HG02798 (cell line): ENCODE data around the gene GPR158.

Source experiments
- ATAC-seq: cut with Tn5 transposase; IDR thresholded peaks from one replicate; pipeline ENCODE4 v1.9.1; 2021; ENCODE audit warnings: mild to moderate bottlenecking; ENCODE audit not compliant: unreplicated experiment, poor library complexity

The GPR158 gene

DNA sequence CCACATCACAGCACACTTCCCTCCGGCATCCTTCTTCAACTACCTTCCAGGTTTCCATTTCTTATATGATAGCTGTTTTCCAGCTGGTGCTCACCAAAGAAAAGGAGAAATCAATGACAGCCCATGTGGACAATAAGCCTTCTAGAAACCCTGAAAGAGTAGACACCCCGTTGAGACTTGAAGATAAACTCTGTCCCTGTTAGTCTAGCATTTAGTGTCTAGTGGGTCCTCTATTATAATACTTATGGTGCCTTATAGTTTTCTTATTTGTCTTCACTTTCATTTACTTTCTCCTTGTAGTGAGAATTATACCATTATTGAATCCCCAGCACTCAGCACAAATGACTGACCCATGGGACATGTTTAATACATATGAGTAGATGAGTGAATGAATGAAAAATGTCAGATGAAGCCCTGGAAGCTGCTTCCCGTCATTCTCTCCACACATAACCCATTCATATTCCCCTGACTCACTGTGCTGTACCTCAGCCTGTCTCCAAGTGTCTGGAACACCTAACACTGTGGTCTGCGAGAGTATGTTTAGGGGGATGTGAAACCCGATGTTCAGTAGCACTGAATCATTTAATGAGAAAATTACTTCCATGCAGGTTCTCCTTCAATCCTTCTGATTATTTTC is 377.6 kb downstream of the GPR158 start:
- no peak for ATAC-seq

DNA sequence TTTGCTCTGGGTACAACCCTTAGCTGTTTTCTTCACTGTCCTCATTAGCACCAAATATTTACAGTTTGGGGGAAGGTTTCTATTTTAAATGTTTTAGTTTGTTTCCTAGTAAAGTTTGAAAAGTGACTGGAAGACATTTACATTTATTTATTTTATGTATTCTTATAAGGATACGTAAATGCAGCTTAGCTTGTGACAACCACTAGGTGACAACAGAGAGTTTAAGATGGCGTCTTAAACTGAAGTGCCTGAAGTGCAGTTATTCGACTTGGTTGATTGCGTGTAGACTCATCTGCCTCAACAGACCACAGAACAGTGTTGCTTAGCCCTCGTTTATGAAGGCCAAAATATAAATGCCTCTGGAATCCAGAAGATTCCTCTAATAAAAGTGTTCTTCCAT is 381.1 kb downstream of the GPR158 start:
- no peak for ATAC-seq

DNA sequence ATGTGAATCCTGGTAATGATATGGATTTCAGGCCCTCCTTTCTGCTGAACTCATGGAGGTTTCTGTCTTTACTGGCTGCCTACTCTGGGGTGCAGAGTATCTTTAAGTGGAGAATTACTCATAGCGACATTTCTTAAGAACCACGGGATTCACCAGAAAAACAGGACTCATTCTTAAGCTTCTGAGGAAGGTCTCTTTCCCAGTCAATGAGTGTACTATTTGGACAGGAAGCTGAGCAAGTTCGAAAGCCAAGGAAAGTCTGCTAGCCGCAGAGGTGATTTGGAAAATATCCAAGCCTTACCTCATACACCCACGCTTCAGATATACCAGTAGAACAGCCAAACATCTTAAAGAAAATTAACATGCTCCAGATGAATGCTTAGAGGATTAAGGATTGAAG is 381.7 kb downstream of the GPR158 start:
- no peak for ATAC-seq

DNA sequence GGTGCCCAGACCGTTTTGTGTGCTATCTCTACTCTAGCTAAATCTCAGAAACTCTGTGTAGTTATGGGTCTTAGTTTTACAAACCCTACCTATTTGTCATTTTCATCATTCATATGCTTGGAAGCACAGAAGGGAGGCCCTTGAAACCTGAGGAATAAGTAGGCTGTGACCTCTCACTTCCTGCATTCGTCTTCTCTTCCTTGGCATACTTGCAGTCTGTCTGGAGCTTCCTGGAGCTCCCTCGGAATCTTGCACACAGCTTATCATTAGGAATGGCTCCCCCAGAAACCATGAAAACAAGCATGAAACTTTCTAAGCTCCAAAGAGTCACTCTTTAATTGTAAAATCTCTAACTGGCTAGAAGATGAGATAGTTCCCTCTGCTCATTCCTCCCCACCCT is 382.3 kb downstream of the GPR158 start:
- ATAC-seq = no peak

DNA sequence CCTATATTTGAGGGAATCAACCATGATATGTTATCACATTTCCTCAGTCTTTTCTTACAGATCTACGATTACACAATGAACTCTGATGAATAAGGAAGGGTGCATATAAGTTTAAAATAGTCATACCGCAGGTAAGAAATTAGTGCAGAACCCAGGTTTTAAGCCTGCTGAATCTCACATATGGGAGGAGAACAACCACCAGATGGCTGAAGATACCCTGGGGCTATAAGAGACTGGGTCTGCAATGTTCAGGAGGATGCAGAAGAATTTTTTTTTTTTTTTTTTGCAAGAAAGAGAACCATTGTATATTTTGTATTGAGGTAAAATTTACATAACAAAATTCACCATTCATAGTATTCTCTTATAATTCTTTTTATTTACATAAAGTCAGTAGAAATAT is 387.0 kb downstream of the GPR158 start:
- ATAC-seq = no peak

DNA sequence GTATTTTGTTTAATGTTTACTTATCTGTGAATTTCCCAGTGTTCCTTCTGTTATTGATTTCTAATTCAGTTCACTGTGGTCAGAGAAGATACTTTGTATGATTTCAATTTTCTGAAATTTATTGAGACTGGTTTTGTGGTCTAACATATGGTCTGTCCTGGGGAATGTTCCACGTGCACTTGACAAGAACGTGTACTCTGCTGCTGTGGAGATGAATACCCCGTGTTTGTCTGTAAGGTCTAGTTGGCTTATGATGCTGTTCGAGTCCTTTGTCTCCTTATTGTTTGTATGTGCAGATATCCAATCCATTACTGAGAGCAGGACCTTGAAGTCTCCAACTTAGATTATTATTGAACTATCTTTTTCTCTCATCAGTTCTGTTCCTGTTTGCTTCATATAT is 387.7 kb downstream of the GPR158 start:
- ATAC-seq = no peak

DNA sequence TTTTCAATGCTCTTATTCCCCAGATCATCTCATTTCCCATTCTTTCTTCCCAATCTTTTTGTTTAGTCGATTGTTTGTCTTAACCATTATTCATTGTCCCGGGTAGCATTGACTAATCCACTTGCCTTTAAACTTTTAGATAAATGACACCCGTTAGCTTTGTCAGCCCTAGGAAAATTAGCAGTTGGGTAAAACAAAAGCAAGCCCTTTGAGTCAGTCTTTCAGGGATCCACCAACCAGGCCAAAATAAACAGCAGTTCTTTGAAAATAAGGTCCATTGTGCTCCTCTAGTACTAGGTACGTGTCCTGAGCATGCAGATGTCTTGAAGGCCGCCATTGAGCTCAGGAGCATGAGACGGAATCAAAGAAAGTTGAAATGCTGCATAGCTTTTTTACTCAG is 389.6 kb downstream of the GPR158 start:
- ATAC-seq = no peak

DNA sequence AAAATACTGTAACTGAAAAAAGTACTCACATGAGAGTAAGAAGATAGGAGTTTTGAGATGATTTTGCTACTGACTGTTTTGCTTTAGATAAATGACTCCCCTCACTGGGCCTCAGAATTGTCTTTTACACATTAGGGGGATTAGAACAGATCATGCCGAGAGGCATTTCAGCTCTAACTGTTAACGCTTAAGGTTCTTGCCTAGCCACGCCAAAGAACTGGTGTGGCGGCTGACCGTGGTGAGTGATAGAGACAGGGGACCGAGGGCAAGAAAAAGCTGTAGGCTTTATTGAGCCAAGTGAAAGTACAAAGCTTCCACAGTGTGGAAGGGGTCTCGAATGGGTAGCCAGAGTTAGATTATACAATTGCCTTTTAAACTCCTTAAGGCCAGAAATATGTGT is 390.8 kb downstream of the GPR158 start:
- no peak for ATAC-seq

DNA sequence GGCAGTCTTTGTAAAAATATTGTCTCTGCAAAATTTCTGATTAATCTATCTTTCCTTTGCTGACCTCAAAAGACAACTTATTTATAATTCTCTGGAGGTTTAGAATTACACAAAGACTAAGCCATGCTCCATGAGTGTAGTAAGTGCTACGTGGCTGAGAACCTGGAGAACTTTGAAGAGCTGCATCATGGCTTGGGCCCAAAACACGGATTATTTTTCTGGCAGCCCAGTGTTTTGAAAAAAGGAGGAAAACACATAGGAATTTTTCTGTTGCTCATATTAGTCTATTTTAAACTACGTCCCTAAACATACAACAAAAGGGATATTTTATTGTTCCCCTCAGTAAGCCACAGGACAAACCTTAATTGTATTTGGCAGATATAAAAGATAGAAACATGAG is 398.5 kb downstream of the GPR158 start:
- no peak for ATAC-seq

DNA sequence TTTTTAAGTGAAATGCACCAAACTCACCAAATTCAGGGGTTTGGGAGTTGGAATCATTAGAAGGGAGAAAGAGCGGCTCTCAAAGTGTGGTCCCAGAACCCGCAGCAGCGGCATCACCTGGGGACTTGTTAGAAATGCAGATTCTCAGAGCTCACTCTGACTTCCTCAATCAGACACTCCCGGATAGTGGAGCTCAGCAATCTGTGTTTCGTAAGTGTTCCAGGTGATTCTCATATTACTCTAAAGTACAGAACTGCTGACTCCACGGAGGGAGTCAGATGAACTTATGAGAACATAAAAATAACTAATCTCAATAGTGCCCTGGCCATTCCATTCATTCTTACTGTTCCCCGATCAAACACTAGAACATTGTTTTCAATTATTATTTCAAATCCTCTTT is 400.5 kb downstream of the GPR158 start:
- no peak for ATAC-seq

DNA sequence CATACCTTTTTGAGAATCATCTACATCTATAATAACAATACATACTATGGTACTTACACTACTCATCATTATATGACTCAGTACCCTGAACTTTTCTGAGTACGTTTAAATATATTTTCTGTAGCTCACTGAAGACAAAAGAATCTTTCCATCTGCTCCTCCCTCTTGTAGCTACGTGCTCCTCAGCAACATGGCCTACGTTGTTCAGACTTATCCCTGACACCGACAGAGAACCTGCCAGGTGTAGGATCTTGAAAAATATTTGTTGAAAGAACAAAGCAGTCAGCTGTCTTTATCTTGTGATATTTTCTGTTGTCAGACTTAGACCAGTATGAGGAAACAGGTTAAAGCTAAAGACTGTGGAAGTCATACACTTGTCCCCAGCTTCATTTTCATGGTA is 403.3 kb downstream of the GPR158 start:
- ATAC-seq = no peak

DNA sequence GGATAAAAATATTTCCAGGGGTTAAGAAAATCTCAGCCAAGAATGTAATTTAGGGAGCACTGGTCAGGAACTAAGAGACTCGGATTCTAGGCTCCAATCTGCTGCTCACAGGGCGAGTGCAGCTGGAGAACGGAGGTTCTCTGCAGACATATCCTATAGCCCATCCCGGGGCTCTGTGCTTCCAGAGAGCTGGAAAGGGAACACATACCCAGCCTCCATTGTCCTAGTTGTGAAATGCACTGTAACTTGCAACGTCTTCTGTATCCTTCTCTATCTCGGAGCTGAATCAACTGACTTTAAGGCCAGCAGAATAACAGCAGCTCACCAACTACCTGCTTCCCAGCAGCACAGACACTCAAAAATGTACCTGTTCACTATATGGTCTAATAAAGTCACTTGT is 408.2 kb downstream of the GPR158 start:
- ATAC-seq = no peak

DNA sequence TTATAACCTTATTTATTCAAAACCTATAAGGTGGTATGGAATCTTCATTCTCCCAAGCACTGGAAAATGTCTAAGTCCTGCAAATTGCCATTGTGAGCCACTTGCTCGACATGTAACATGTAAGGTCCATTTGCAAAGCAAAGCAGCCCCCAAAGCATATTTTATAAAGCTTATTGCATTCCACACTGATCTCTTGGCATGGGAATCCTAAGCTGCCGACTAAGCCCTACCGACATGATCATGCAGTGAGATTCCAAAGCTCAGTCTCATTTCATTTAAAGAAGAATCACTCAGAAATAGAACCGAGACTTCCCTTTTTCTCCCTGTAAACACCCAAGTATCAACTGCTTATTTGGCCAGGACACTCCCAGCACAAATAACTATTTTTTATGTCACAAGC is 425.9 kb downstream of the GPR158 start:
- ATAC-seq = no peak

DNA sequence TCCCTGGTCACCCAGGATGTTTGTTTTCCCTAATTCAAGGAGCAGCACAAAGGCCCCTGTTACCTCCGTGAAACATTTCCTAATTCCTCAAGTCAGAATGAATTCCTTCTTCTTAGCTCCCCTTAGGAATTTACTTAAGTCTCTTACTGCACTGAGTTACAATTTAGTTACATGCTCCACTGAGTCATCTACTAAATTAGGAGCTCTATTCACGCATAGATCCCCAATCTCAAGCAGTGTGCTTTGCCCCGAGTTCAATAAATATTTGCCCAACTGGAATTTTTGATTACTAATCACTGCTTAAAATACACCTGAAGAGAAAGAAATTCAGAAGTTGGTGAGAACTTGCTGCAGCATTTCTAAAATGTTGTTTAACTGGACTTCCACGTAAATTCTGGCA is 429.8 kb downstream of the GPR158 start:
- no peak for ATAC-seq

DNA sequence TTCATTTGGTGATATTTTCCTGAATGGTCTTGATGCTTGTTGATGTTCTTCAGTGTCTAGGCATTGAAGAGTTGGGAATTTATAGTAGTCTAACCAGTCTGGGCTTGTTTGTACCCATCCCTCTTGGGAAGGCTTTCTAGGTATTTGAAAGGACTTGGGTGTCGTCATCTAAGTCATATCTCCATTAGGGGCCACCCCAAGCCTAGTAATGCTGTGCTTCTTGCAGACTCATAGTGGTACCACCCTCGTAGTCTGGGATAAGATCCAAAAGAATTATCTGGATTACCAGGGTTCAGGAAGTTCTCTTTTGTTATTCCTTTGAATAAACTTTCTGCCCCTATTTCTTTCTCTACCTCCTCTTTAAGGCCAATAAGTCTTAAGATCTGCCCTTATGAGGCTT is 439.9 kb downstream of the GPR158 start:
- no peak for ATAC-seq

DNA sequence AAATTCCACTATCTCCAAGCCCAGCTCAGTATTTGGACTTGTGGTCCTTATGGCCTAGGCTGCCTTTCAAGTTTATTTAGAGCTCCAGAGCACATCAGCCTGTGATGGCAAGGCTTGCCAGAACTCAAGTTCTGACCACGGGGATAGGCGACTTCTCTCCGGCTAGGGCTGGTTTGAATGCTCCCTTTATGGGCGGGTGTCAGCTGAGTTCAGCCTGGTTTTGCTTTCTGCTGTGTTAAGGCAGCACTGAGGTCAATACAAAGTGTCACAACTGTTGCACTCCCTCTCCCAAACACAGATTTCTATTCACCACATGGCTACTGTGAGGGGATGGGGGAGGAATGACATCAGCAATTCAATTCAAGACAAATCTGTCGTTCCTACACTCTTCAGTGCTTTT is 441.1 kb downstream of the GPR158 start:
- ATAC-seq = no peak

DNA sequence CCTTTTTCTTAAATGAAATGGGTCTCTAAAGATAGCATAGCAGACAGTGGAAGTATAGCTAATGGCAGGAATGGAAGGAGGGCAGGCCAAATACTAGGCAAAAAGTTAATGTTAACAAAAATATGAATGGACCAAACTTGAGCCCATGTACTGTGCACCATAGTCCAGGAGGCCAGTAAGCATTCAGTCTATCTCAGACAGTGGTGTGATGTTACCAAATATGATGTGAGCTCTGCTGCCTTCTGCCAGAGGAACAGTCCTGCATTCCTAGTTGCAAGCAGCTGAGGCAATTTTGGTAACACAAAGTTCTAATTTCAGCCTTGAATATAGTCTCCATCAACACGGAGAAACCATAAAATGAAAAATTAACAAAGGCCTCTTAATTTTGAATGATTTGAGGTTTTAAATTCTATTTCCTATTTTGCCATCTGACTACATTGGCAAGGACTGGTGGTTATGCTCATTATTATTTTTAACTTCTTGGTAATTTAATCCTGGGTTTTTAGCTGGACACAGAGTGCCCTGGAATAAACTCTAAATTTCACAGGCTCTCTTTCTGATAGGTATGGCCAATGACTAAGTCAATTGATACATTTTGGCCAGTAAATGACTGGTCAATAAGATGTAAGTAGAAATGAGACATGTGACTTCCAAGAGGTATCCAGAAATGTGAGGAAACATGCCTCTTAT is 442.2 kb downstream of the GPR158 start:
- no peak for ATAC-seq

DNA sequence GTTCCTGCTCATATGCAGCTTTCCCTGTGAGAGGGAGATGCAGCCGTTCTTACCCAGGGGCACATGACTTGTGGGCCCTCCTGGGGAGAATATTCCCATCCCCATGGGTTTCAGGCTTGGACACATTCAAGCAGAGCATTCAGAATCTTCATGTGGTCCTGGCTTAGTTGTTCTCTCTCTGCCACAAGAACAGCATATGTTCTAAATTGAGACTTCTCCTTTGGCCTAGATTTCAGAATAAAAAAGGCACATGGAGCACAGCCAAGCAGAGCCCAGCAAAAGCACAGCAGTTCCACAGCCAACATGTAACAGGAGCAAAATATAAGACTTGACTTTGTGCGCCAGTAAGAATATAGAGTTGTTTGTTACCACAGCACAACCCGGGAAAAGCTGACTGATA is 452.8 kb downstream of the GPR158 start:
- ATAC-seq = no peak

DNA sequence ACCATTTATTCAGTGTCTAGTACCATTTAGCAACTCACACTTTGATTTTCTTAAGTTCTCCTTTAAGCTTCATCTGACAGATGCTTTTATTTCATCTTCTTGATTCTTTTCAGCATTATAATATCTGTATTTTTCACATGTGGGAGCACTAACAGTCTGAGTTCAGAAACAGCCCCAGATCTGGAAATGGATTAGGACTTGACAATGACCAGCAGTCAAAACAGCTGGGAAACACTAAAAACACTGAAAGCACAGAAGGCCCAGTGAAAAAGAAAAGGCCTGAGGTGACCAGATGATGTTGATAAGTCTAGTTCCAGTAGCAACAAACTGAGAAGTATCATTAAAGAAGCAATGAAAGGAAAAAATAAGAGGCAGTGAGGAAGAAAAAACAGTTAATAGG is 454.5 kb downstream of the GPR158 start:
- ATAC-seq = no peak

DNA sequence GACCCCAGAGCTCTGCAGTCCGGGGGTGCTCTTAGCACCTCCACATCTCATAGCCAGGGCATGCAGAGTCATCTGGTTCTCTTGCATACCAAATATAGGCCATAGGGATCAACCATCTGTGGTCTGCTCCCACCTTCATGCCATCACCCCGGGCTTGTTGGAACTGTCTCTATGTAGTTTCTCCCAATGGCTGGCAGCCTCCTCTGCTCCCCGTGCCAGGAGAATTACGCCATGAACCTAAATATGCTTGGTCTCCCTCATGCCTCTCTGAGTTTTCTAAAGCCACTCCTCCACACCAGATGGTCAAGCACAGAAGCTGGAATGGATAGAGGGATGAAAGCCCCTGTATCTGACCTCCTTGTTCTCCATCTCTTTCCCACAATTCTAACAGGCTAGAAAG is 456.7 kb downstream of the GPR158 start:
- no peak for ATAC-seq

DNA sequence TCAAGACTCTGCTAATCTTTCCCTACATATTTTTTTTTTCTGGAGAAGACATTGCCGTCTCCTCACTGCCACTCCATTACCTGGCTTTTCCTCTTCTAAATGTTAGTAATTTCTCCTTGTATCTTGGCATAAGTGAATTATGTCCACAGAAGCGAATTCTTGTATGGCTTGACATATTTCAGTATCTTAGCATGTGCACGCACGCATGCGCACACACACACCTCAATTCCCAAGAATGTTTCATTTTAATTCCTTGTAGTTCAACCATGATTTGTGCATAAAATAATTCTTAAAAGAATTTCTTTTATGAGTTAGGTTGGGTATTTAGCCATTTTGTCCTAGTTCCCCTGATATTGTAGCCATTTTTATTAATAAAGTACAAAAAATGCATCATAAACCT is 458.0 kb downstream of the GPR158 start:
- no peak for ATAC-seq

DNA sequence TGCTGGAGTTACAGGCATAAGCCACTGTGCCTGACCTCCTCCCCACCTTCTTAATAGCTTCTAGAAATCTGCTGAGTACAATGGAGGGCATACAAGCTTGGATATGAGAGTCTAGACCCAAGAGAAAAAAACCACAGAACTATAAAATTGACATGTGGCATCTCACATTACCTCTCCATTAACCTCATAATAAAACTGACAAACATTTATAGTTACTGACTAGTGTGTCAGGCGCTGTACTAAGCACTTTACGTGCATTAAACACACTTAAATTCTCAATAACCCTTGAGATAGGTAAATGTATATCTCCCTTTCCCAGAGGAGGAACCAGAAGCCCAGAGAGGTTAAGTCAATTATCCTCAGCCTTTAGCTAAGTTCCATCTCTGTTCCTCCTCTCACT is 458.7 kb downstream of the GPR158 start:
- no peak for ATAC-seq
